ENCODE results near the gene RNF207. TPM values are rescaled to one million over a fixed set of nuclear protein-coding genes. Genes with fewer than 3 reads are reported as not detected.

RNF207 gene
- total and polyA plus RNA-seq, 3 experiments from 2014 or later, result 0.22 to 12.8 (median 10.8) TPM

GRCh38 chr1:6177681-6178380 is 28.1 kb upstream of the RNF207 start:
- Mint-ChIP-seq H3K4me3 (peak overlapping the region in 4 of 7 donors; percentile 4 to 50 (median 38)), H3K4me1 (peaks cover 18 to 28% (median 21%) of the 10 kb centered on the region in 3 donors), H3K36me3 (peaks cover 0 to 2% (median 0%) of the 10 kb centered on the region in 3 donors), H3K27ac (peak overlapping the region in 2 of 8 donors; percentile 9 to 62), H3K27me3 (peaks cover 30 to 37% of the 10 kb centered on the region in 2 donors), H3K9me3 (peaks cover 0 to 3% (median 0%) of the 10 kb centered on the region in 5 donors)
- H3K4me3 ChIP-seq (ENCODE audit: low read length), result no peak overlapping the region
- ChIA-PET POLR2A (no interaction called here), CTCF (interaction anchor here (0.8 kb wide), 1 partner anchor 8 kb away, joined by 3 read pairs; no protein-coding TSS in a partner anchor)
- H3K9me3 ChIP-seq (ENCODE audit: low read length), result no peaks in the 10 kb centered on the region
- no peak for DNase-seq
- H3K4me1 ChIP-seq (ENCODE audit: insufficient read depth, low read length), result no peaks in the 10 kb centered on the region
- H3K36me3 ChIP-seq (ENCODE audit: insufficient read depth, low read length), result no peaks in the 10 kb centered on the region
- no peak overlapping the region for H3K27ac ChIP-seq (ENCODE audit: low read depth, low read length)
- H3K27me3 ChIP-seq (ENCODE audit: insufficient read depth, low read length, poor library complexity, severe bottlenecking), result peaks cover 13% of the 10 kb centered on the region

GRCh38 chr1:6178751-6179563 is 27.0 kb upstream of the RNF207 start:
- no peak overlapping the region for H3K4me3 ChIP-seq (ENCODE audit: low read length)
- no peaks in the 10 kb centered on the region for H3K9me3 ChIP-seq (ENCODE audit: low read length)
- peaks cover 13% of the 10 kb centered on the region for H3K27me3 ChIP-seq (ENCODE audit: insufficient read depth, low read length, poor library complexity, severe bottlenecking)
- Mint-ChIP-seq H3K36me3 (peaks cover 0 to 2% (median 0%) of the 10 kb centered on the region in 3 donors), H3K4me3 (peak overlapping the region in 5 of 7 donors; percentile 63 to 83 (median 71)), H3K4me1 (peaks cover 22 to 28% (median 28%) of the 10 kb centered on the region in 3 donors), H3K27ac (no peak overlapping the region), H3K27me3 (peaks cover 29 to 37% of the 10 kb centered on the region in 2 donors), H3K9me3 (peaks cover 0 to 3% (median 0%) of the 10 kb centered on the region in 5 donors)
- no peaks in the 10 kb centered on the region for H3K36me3 ChIP-seq (ENCODE audit: insufficient read depth, low read length)
- CTCF ChIA-PET, result no interaction called here
- no peaks in the 10 kb centered on the region for H3K4me1 ChIP-seq (ENCODE audit: insufficient read depth, low read length)
- no peak overlapping the region for H3K27ac ChIP-seq (ENCODE audit: low read depth, low read length)
- DNase-seq, result peak in 1 of 5 donors; percentile 39
- POLR2A ChIA-PET, result no interaction called here

- POLR2A ChIA-PET, result no interaction called here
- H3K27me3 Mint-ChIP-seq, result peaks cover 29 to 37% of the 10 kb centered on the region in 2 donors
- no peak overlapping the region for H3K4me3 Mint-ChIP-seq
- Histone ChIP-seq H3K4me3 (ENCODE audit: low read length) (no peak overlapping the region), H3K27me3 (ENCODE audit: insufficient read depth, low read length, poor library complexity, severe bottlenecking) (peaks cover 13% of the 10 kb centered on the region), H3K27ac (ENCODE audit: low read depth, low read length) (no peak overlapping the region), H3K4me1 (ENCODE audit: insufficient read depth, low read length) (no peaks in the 10 kb centered on the region), H3K9me3 (ENCODE audit: low read length) (no peaks in the 10 kb centered on the region), H3K36me3 (ENCODE audit: insufficient read depth, low read length) (no peaks in the 10 kb centered on the region)
- peaks cover 0 to 7% (median 2%) of the 10 kb centered on the region in 3 donors for H3K36me3 Mint-ChIP-seq
- CTCF ChIA-PET, result no interaction called here
- peaks cover 0 to 3% (median 0%) of the 10 kb centered on the region in 5 donors for H3K9me3 Mint-ChIP-seq
- DNase-seq, result peak in 1 of 5 donors; percentile 23
- peaks cover 27 to 35% (median 34%) of the 10 kb centered on the region in 3 donors for H3K4me1 Mint-ChIP-seq
- H3K27ac Mint-ChIP-seq, result no peak overlapping the region
Measured at GRCh38 chr1:6179564-6180175, 26.2 kb upstream of the RNF207 start.

GRCh38 chr1:6180268-6180706 is 25.6 kb upstream of the RNF207 start, which contains the start of gene CHD5:
TSS of gene CHD5 (minus strand) at chr1:6180321. CDS start at chr1:6180023, 298 bp downstream.
- Histone ChIP-seq H3K27ac (ENCODE audit: low read depth, low read length) (no peak within 1 kb of the TSS), H3K4me3 (ENCODE audit: low read length) (no peak within 1 kb of the TSS), H3K9me3 (ENCODE audit: low read length) (no peaks in the 10 kb centered on the region), H3K4me1 (ENCODE audit: insufficient read depth, low read length) (no peaks in the 10 kb centered on the region), H3K27me3 (ENCODE audit: insufficient read depth, low read length, poor library complexity, severe bottlenecking) (peaks cover 13% of the 10 kb centered on the region), H3K36me3 (ENCODE audit: insufficient read depth, low read length) (no peaks in the 10 kb centered on the region)
- CTCF ChIA-PET, result no interaction called here
- Mint-ChIP-seq H3K4me1 (peaks cover 27 to 39% (median 39%) of the 10 kb centered on the region in 3 donors), H3K9me3 (peaks cover 0 to 3% (median 0%) of the 10 kb centered on the region in 5 donors), H3K36me3 (peaks cover 0 to 13% (median 2%) of the 10 kb centered on the region in 3 donors), H3K27ac (peak within 1 kb of the TSS in 3 of 8 donors; percentile 24 to 43 (median 40)), H3K27me3 (peaks cover 29 to 37% of the 10 kb centered on the region in 2 donors), H3K4me3 (peak within 1 kb of the TSS; percentile 24 to 87 (median 69))
- DNase-seq, result peak in 2 of 5 donors; percentile 14 to 51
- POLR2A ChIA-PET, result no interaction called here

GRCh38 chr1:6180707-6181311 is 25.1 kb upstream of the RNF207 start:
- Histone ChIP-seq H3K4me1 (ENCODE audit: insufficient read depth, low read length) (no peaks in the 10 kb centered on the region), H3K27ac (ENCODE audit: low read depth, low read length) (no peak overlapping the region), H3K36me3 (ENCODE audit: insufficient read depth, low read length) (no peaks in the 10 kb centered on the region), H3K27me3 (ENCODE audit: insufficient read depth, low read length, poor library complexity, severe bottlenecking) (peaks cover 13% of the 10 kb centered on the region), H3K4me3 (ENCODE audit: low read length) (no peak overlapping the region), H3K9me3 (ENCODE audit: low read length) (no peaks in the 10 kb centered on the region)
- peaks cover 29 to 41% (median 40%) of the 10 kb centered on the region in 3 donors for H3K4me1 Mint-ChIP-seq
- ChIA-PET CTCF (no interaction called here), POLR2A (no interaction called here)
- peak overlapping the region; percentile 24 to 87 (median 69) for H3K4me3 Mint-ChIP-seq
- peaks cover 29 to 37% of the 10 kb centered on the region in 2 donors for H3K27me3 Mint-ChIP-seq
- peak overlapping the region in 3 of 8 donors; percentile 24 to 43 (median 40) for H3K27ac Mint-ChIP-seq
- DNase-seq, result peak in 1 of 5 donors; percentile 45
- peaks cover 0 to 3% (median 0%) of the 10 kb centered on the region in 5 donors for H3K9me3 Mint-ChIP-seq
- H3K36me3 Mint-ChIP-seq, result peaks cover 1 to 18% (median 2%) of the 10 kb centered on the region in 3 donors

- Histone ChIP-seq H3K27ac (ENCODE audit: low read depth, low read length) (no peak overlapping the region), H3K4me3 (ENCODE audit: low read length) (no peak overlapping the region), H3K4me1 (ENCODE audit: insufficient read depth, low read length) (no peaks in the 10 kb centered on the region), H3K27me3 (ENCODE audit: insufficient read depth, low read length, poor library complexity, severe bottlenecking) (peaks cover 13% of the 10 kb centered on the region), H3K36me3 (ENCODE audit: insufficient read depth, low read length) (no peaks in the 10 kb centered on the region), H3K9me3 (ENCODE audit: low read length) (no peaks in the 10 kb centered on the region)
- ChIA-PET CTCF (no interaction called here), POLR2A (no interaction called here)
- Mint-ChIP-seq H3K27me3 (peaks cover 29 to 36% of the 10 kb centered on the region in 2 donors), H3K9me3 (peaks cover 0 to 3% (median 0%) of the 10 kb centered on the region in 5 donors), H3K4me1 (peaks cover 31 to 44% (median 42%) of the 10 kb centered on the region in 3 donors), H3K36me3 (peaks cover 4 to 22% (median 5%) of the 10 kb centered on the region in 3 donors), H3K27ac (peak overlapping the region in 1 of 8 donors; percentile 40), H3K4me3 (peak overlapping the region; percentile 24 to 87 (median 69))
- DNase-seq, result peak in 1 of 5 donors; percentile 32
Measured at GRCh38 chr1:6181347-6181770, 24.6 kb upstream of the RNF207 start.

GRCh38 chr1:6183520-6183989 is 22.4 kb upstream of the RNF207 start:
- Mint-ChIP-seq H3K27me3 (peaks cover 16 to 17% of the 10 kb centered on the region in 2 donors), H3K4me3 (no peak overlapping the region), H3K4me1 (peaks cover 32 to 44% (median 42%) of the 10 kb centered on the region in 3 donors), H3K9me3 (no peaks in the 10 kb centered on the region), H3K36me3 (peaks cover 4 to 39% (median 6%) of the 10 kb centered on the region in 3 donors), H3K27ac (peak overlapping the region in 3 of 8 donors; percentile 10 to 38 (median 26))
- no peak for DNase-seq
- no peak overlapping the region for H3K4me3 ChIP-seq (ENCODE audit: low read length)
- POLR2A ChIA-PET, result no interaction called here
- CTCF ChIA-PET, result no interaction called here
- H3K27me3 ChIP-seq (ENCODE audit: insufficient read depth, low read length, poor library complexity, severe bottlenecking), result peaks cover 2% of the 10 kb centered on the region
- no peaks in the 10 kb centered on the region for H3K9me3 ChIP-seq (ENCODE audit: low read length)
- no peak overlapping the region for H3K27ac ChIP-seq (ENCODE audit: low read depth, low read length)
- H3K4me1 ChIP-seq (ENCODE audit: insufficient read depth, low read length), result no peaks in the 10 kb centered on the region
- H3K36me3 ChIP-seq (ENCODE audit: insufficient read depth, low read length), result peaks cover 10% of the 10 kb centered on the region
